Measurements from ENCODE around the gene HOXB9. TPM values are rescaled to one million over a fixed set of nuclear protein-coding genes. Genes with fewer than 3 reads are reported as not detected.

Gene HOXB9
- 0.11 TPM in 1 of 2 replicates, not detected in the other for total RNA-seq (2014; rRNA removed; shearing (Covaris generic))

DNA sequence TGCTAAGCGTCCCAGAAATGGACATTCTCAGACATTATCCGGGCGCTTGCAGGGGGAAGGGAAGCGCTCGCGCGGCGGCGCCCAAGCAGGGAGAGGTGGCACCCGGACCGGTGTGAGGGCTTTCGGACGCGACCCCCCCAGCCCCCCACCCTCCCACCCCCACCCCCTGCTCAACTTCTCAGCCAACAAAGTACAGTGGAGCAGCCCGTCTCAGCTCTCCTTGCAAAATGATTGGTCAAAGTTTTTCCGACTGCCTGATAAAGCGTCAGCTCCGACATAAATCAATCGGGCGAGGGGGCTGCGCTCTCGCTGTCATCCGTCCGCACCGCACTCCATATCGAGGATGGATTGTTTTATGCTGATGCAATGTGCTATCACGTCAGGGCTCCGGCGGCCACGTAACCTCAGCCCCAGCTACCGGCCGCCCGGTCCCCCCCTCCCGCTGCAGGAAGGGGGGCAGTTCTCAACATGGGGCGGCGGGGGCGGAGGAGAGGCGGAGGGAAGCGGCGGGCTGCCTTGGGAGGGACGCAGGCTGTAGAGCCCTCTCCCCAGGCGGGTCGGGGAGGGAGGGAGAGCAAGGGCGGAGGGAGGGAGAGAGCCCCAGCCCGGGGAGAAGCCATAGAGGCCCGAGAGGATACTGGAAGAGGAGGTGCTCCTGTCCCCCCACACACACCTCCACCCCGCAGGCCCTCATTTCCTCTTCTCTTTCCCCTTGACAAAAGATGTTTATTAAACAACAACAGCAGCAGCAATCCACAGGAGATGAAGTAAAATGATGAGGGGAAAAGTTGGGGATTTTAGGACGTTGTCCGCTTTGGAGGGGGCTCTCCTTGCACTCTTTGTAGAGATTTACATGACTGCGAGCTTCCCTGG lies at the start of gene HOXB9:
HOXB9 (minus strand) TSS at position 114 of the 873 bp plus-strand sequence; CDS start at position 25, 89 bp downstream.
- H3K9me3 ChIP-seq (replicated peaks) = no peaks in the 10 kb centered on the region
- no peak for DNase-seq (ENCODE audit: low read depth in 1 of 2, low spot score in 2 of 2)
- peak within 1 kb of the TSS; percentile 25 for H3K4me3 ChIP-seq
- peaks cover 20% of the 10 kb centered on the region for H3K4me1 ChIP-seq (replicated peaks)
- peaks cover 98% of the 10 kb centered on the region for H3K27me3 ChIP-seq (replicated peaks)
- no peaks in the 10 kb centered on the region for H3K36me3 ChIP-seq
- no peak within 1 kb of the TSS for H3K27ac ChIP-seq

DNA sequence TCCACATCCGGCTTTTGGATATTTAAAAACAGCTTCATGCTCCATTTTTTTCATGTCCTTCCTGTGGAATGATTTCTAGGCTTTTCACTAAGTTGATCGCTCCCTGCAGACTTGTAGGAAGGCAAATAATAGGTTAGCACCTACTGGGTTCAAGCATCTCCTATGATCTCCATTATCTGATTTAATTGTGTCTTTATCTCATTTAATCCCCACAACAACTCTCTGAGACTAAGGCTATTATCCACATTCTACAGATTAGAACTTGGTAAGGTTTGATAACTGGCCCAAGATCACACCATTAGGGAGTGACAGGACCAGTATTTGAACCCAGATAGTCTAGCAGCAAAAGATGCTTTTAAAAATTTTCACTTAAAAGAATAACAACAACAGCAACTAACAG lies 46.2 kb upstream of the HOXB9 start:
- no peak for DNase-seq (ENCODE audit: low read depth in 1 of 2, low spot score in 2 of 2)
- no peak overlapping the region for H3K4me3 ChIP-seq
- no peaks in the 10 kb centered on the region for H3K9me3 ChIP-seq (replicated peaks)
- peaks cover 50% of the 10 kb centered on the region for H3K27me3 ChIP-seq (replicated peaks)
- H3K36me3 ChIP-seq = no peaks in the 10 kb centered on the region
- no peak overlapping the region for H3K27ac ChIP-seq
- H3K4me1 ChIP-seq (replicated peaks) = no peaks in the 10 kb centered on the region

DNA sequence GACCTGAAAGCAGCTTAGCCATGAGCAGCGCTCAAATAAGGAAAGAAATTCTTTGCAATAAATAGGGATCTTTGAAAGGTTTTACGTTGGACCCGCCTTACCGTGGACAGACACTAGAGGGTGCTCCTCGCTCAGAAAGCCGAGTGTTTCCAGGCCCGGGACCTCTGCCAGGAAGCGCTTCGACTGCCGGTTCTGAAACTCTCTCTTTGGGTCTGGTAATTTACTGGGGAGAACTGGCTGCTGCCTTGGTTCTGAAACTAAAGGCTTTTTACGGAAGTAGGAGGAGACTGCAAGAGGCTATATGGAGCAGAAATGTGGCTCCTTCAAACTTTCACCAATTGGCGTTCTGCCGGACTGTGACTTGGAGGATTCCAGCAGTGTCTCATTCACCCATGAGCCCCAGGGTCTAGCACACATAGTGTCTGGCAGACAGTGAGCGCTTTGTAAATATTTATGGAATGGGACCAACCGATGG lies 45.6 kb upstream of the HOXB9 start:
- Histone ChIP-seq H3K4me1 (replicated peaks) (no peaks in the 10 kb centered on the region), H3K27me3 (replicated peaks) (peaks cover 52% of the 10 kb centered on the region), H3K9me3 (replicated peaks) (no peaks in the 10 kb centered on the region), H3K4me3 (peak overlapping the region; percentile 15), H3K27ac (no peak overlapping the region), H3K36me3 (no peaks in the 10 kb centered on the region)
- DNase-seq (ENCODE audit: low read depth in 1 of 2, low spot score in 2 of 2) = peak; percentile 80

DNA sequence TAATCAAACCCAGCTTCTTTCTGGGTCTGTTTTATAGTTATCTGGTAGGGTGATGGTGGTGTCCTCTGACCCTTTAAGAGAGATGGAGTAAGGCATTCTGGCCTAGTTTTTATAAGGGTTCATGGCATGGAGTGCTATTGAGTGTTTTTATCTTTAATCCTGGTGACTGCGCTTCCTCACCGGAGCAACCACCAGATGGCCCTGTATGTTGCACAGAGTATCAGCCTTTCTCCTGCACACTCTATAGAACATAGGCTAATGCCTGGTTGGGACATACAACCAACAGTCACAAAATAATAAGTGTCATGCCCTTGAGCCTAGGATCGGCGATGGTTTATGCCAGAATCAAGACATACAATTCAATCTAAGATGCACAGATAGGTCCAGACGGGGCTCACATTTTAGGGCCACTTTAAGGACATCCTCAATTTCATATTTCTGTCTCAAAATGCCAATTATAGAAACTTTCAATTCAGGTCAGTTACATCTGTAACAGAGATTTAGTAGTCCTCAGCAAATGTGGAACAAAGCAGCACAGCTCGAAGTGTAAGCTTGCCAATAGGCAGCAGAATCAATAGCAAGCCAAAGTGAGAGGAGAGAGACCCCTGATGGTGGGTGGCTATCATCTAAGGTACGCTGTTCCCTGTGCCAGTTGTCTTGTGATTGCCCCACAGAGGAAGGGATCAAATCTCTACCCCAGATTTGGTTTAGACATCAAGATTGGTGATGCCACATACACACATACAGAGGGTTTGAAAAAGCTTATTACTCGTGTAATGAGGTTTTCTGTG lies 37.2 kb upstream of the HOXB9 start:
- 0 out of 2 replicates have a peak, but pooled peaks cover 4% of the 10 kb centered on the region for H3K9me3 ChIP-seq (replicated peaks)
- peaks cover 63% of the 10 kb centered on the region for H3K27me3 ChIP-seq (replicated peaks)

DNA sequence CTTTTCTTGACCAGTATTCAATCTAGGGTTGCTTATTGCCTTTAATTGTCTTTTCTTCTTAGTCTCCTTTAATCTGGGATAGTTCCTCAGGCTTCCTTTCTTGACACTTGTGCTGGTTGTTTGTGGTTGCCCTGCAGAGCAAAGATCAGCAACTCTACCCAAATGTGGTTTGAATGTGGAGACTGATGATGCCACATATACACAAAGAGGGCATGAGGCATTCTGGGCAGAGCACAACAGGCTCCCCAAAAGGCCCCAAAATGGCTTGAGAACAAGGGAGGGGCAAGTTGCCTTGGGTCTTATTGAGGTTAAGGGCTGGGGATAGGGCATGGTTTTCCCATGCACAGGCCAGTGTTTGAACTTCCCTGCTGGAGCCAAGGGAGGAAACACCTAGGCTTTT lies 29.8 kb upstream of the HOXB9 start:
- Histone ChIP-seq H3K27ac (no peak overlapping the region), H3K27me3 (replicated peaks) (peaks cover 51% of the 10 kb centered on the region), H3K9me3 (replicated peaks) (0 out of 2 replicates have a peak, but pooled peaks cover 4% of the 10 kb centered on the region), H3K4me3 (no peak overlapping the region), H3K4me1 (replicated peaks) (no peaks in the 10 kb centered on the region), H3K36me3 (no peaks in the 10 kb centered on the region)
- DNase-seq (ENCODE audit: low read depth in 1 of 2, low spot score in 2 of 2) = no peak

More for the DNA sequence above, 37.2 kb upstream of the HOXB9 start:
- DNase-seq (ENCODE audit: low read depth in 1 of 2, low spot score in 2 of 2) = no peak
- no peaks in the 10 kb centered on the region for H3K36me3 ChIP-seq
- H3K27ac ChIP-seq = no peak overlapping the region
- no peak overlapping the region for H3K4me3 ChIP-seq
- no peaks in the 10 kb centered on the region for H3K4me1 ChIP-seq (replicated peaks)

DNA sequence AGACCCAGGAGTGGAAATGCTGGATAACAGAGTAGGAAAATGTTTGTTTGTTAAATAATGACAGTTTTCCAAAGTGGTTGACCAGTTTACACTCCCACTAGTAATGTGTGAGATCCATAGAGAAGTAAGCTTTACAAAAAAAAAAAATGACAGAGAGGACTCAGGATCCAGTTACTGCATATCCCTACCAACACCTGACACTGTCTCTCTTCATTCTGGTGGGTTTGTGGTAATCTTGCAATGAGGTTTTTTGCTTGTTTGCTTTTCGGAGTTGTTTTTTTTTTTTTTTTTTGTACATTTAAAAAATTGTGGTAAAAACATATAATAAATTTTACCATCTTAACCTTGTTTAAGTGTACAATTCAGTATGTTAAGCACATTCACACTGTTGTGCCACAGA lies 23.6 kb upstream of the HOXB9 start:
- peaks cover 13% of the 10 kb centered on the region for H3K4me1 ChIP-seq (replicated peaks)
- H3K9me3 ChIP-seq (replicated peaks) = no peaks in the 10 kb centered on the region
- peaks cover 64% of the 10 kb centered on the region for H3K27me3 ChIP-seq (replicated peaks)
- H3K4me3 ChIP-seq = no peak overlapping the region
- H3K27ac ChIP-seq = no peak overlapping the region
- H3K36me3 ChIP-seq = no peaks in the 10 kb centered on the region
- DNase-seq (ENCODE audit: low read depth in 1 of 2, low spot score in 2 of 2) = no peak

DNA sequence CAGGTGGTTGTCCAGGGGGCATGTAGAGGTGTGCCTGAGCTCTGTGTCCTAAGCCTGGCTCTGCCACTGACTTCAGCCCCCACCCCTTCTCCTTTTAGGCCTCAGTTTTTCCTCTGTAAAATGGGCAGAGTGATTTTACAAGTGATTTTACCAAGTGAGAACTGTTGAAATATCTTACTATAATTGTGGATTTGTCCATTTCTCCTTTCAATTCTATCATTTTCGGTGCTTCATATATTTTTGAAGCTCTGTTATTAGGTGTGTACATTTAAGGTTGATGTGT lies 21.7 kb upstream of the HOXB9 start:
- no peaks in the 10 kb centered on the region for H3K36me3 ChIP-seq
- H3K4me3 ChIP-seq = no peak overlapping the region
- H3K27me3 ChIP-seq (replicated peaks) = peaks cover 79% of the 10 kb centered on the region

DNA sequence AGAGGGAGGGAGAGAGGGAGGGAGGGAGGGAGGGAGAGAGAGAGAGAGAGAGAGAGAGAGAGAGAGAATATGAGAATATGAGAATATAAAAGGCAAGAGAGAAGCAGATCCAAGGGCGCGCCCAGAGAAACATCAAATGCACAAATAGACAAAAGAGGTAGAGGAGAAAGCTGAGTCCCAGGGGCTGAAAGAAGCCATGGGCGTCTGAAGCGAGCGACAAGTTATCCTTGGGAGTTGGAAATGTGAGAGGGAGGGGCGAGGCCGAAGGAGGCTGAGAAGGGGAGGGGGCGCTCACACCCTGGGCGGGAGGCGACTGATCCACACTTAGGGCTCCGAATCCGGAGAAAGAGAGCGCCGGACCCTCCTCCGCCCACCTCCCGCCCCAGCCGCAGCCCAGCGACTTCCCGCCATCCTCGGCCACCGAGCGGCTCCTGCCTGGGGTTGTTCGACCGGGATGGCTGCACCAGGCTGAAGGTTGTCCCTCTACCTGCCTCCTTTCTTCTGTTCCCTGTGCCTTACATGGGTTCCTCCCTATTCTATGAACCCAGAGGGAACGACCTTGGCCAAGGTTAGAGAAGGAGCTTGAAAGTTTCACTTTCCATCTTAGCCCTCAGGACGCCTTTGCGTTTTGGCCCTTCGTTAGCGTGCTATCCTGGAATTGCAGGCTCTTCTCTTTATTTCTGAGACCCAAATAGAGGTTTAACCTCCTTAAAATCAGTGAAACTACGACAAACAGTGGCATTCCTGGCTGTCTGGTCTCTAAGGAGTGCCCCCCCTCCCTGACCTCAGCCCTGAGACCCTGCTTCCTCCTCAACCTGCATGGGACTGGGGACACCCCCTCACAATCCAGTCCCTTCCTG lies 21.2 kb upstream of the HOXB9 start:
- no peak for DNase-seq (ENCODE audit: low read depth in 1 of 2, low spot score in 2 of 2)
- peak overlapping the region; percentile 12; the same call in 1 of the 2 replicates for H3K4me3 ChIP-seq
- no peaks in the 10 kb centered on the region for H3K9me3 ChIP-seq (replicated peaks)
- no peak overlapping the region for H3K27ac ChIP-seq
- peaks cover 13% of the 10 kb centered on the region for H3K4me1 ChIP-seq (replicated peaks)
- H3K36me3 ChIP-seq = no peaks in the 10 kb centered on the region
- peaks cover 85% of the 10 kb centered on the region for H3K27me3 ChIP-seq (replicated peaks)

More for the DNA sequence above, 21.7 kb upstream of the HOXB9 start:
- no peak overlapping the region for H3K27ac ChIP-seq
- no peaks in the 10 kb centered on the region for H3K9me3 ChIP-seq (replicated peaks)
- H3K4me1 ChIP-seq (replicated peaks) = peaks cover 13% of the 10 kb centered on the region
- DNase-seq (ENCODE audit: low read depth in 1 of 2, low spot score in 2 of 2) = no peak

DNA sequence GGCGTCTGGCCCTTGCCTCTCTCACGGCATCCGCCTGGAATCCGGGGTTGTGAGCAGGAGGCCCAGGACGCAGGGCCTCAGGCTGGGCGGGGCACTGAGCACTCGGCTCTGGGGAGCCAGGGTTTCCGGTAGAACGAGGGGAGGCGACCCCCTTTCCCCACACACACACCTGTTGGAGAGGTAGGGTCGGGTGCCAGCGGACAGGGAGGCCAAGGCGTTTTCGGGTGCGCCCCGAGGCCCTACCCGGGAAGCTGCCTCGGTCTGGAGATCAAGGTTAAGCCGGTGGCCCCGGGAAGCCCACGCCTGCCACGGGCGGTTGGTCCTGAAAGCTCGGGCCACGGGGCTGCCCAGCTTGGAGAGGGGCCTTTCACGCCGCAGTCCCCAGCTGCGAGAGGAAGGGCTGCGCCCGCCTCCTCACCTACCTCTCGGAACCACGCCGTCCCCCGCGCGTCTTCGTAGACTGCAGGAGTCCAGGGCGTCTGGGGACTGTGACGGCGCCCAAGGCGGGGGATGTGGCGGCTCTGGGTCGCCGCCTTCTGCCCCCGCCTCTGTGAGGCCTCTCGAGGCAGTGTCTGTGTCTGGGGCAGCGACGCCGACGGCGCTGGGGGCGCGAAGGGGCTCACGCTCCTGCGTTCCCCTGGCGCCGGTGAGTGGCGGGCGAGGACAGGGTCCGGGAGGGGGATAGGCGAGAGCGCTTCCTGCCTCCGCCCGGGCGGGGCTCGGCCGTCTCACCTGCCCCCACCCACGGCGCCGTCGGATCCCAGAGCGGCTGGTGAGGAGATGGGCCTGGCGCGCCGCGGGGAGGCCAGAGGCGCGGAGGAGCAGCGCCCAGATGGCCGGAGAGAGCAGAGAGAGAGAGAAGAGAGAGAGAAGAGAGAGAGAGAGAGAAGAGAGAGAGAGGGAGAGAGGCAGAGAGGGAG lies 20.3 kb upstream of the HOXB9 start:
- H3K36me3 ChIP-seq = no peaks in the 10 kb centered on the region
- no peak for DNase-seq (ENCODE audit: low read depth in 1 of 2, low spot score in 2 of 2)
- H3K27me3 ChIP-seq (replicated peaks) = peaks cover 89% of the 10 kb centered on the region
- H3K27ac ChIP-seq = no peak overlapping the region
- H3K9me3 ChIP-seq (replicated peaks) = no peaks in the 10 kb centered on the region
- no peak overlapping the region for H3K4me3 ChIP-seq
- H3K4me1 ChIP-seq (replicated peaks) = peaks cover 13% of the 10 kb centered on the region

DNA sequence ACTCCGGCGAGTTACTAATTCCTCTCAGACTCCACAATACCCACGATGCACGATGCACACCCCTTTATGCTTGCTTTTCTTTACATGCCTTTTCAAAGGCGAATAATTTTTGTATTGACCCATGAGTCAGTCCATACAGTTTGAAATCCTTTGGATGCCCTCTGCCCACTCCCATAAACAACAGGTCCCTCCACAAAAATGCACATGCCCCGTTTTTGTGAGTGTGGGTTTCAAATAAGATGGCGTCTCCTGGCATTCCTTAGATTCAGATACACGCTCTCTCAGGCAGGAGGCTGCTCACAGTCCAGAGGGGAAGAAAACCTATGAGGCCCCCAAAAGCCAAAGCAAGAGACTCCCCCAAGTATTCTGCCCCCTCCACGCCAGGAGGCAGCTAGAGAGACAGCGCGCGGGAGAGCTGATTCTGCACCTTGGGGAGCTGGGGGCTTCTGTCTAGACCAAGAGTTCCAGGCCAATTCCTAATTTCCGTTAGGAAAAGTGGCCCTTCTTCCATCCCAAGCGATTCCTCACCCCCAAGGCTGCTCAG lies 19.6 kb upstream of the HOXB9 start:
- Histone ChIP-seq H3K4me3 (no peak overlapping the region), H3K4me1 (replicated peaks) (peaks cover 13% of the 10 kb centered on the region), H3K27ac (no peak overlapping the region), H3K36me3 (no peaks in the 10 kb centered on the region), H3K27me3 (replicated peaks) (peaks cover 96% of the 10 kb centered on the region), H3K9me3 (replicated peaks) (no peaks in the 10 kb centered on the region)
- no peak for DNase-seq (ENCODE audit: low read depth in 1 of 2, low spot score in 2 of 2)

DNA sequence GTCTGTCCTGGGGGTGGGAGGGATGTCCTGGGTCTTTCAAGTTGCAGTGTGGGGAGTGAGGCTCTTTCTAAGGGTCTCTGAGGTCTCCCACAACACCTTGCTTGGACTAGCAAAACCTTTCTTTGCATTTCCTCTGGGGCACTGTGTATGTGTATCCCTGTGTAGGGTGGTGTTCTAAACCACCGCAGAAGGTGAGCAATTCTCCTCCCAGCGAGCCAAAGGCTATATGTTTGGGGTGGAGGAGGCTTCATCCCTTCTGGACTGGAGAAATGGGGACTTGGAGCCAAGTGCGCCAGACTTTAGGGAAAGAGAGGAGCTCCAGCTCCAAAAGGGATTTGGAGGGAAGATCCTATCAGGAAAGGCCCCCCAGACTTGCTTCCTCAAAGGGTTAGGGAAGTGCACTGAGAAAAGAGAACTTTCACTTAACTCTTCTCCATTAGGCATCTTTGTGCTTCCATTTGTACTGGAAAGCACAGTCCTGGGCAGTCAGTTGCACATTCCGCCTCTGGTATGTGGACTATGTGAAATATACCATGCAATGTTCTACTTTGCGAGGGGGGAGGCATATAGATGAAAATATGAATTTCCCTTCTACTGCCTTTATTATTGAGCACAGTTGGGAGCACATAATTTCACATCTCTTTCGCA lies 18.9 kb upstream of the HOXB9 start:
- Histone ChIP-seq H3K9me3 (replicated peaks) (no peaks in the 10 kb centered on the region), H3K4me3 (no peak overlapping the region), H3K27me3 (replicated peaks) (peaks cover 98% of the 10 kb centered on the region), H3K27ac (no peak overlapping the region), H3K36me3 (no peaks in the 10 kb centered on the region), H3K4me1 (replicated peaks) (peaks cover 13% of the 10 kb centered on the region)
- DNase-seq (ENCODE audit: low read depth in 1 of 2, low spot score in 2 of 2) = no peak

DNA sequence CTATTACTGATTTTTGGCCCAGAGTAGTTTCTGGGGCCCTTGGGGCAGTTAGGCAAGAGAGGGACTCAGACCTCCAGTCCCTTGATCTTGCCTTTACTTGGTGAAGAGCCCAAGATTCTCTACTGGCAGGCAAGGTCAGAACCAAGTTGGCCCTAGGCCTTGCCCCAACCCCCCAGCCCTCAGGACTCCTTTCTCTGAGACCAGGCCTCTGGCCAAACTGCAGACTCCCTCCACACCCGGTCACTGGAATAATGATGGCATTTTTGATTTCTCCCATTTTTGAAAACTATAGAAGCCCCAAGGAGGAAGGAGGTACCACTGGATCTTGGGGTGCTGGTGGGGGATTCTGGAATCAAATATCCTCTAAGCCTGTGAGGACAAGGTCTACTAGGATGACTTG lies 18.0 kb upstream of the HOXB9 start:
- DNase-seq (ENCODE audit: low read depth in 1 of 2, low spot score in 2 of 2) = no peak

More for the DNA sequence above, 18.0 kb upstream of the HOXB9 start:
- no peaks in the 10 kb centered on the region for H3K36me3 ChIP-seq
- no peaks in the 10 kb centered on the region for H3K9me3 ChIP-seq (replicated peaks)
- H3K27ac ChIP-seq = no peak overlapping the region
- H3K4me1 ChIP-seq (replicated peaks) = peaks cover 13% of the 10 kb centered on the region
- H3K4me3 ChIP-seq = no peak overlapping the region
- peaks cover 100% of the 10 kb centered on the region for H3K27me3 ChIP-seq (replicated peaks)

Measured in SJSA1 (cell line).